Endothelial cell (in vitro differentiated cells): ENCODE measurements around the gene CASK. TPM values are rescaled to one million over a fixed set of nuclear protein-coding genes. Genes with fewer than 3 reads are reported as not detected.
"Not testable (repeated sequence)": the region's sequence is repeated elsewhere in the genome, so short reads cannot be mapped to it uniquely, and the experiment has no call there.

Experiments
- DNase-seq: peaks from one replicate; pipeline ENCODE4 v3.0.0; 2021; ENCODE audit warnings: low spot score
- H3K27ac Mint-ChIP-seq: one replicate; pipeline ENCODE4 v1.8.0; 2021; ENCODE audit warnings: mixed read lengths, inconsistent platforms; ENCODE audit not compliant: unreplicated experiment
- H3K27me3 Mint-ChIP-seq: one replicate; pipeline ENCODE4 v1.8.0; 2021; ENCODE audit warnings: mild to moderate bottlenecking, moderate library complexity, mixed read lengths, inconsistent platforms; ENCODE audit not compliant: unreplicated experiment
- H3K36me3 Mint-ChIP-seq: one replicate; pipeline ENCODE4 v1.8.0; 2021; ENCODE audit warnings: mild to moderate bottlenecking, low read depth, mixed read lengths, inconsistent platforms; ENCODE audit not compliant: unreplicated experiment
- H3K4me1 Mint-ChIP-seq: one replicate; pipeline ENCODE4 v1.8.0; 2021; ENCODE audit warnings: mild to moderate bottlenecking, mixed read lengths, inconsistent platforms; ENCODE audit not compliant: unreplicated experiment
- H3K4me3 Mint-ChIP-seq: one replicate; pipeline ENCODE4 v1.8.0; 2021; ENCODE audit warnings: mild to moderate bottlenecking, mixed read lengths, inconsistent platforms; ENCODE audit not compliant: unreplicated experiment
- H3K9me3 Mint-ChIP-seq: one replicate; pipeline ENCODE4 v1.8.0; 2021; ENCODE audit warnings: mixed read lengths, inconsistent platforms; ENCODE audit not compliant: unreplicated experiment
- CTCF ChIP-seq: fragments of 200-600 bp; sonication (generic); IDR thresholded peaks from one replicate; pipeline ENCODE4 v1.5.0; 2021; ENCODE audit warnings: antibody characterized with exemption; ENCODE audit not compliant: unreplicated experiment
- total RNA-seq: library from RNA; stranded (reverse); fragmentation: NEBNext Ultra II Directional; extraction: Animal tissue kit (Norgen Biotek cat#: 25700); gene quantifications from one replicate; pipeline ENCODE4 v1.2.1, GENCODE V29; 2021; ENCODE audit not compliant: unreplicated experiment

Gene CASK
- total RNA-seq, 1 donor from 2014 or later: 62.5 TPM

- no peak for TF ChIP-seq CTCF
- Mint-ChIP-seq H3K36me3 (peaks cover 3% of the 10 kb centered on the region), H3K9me3 (no peaks in the 10 kb centered on the region), H3K27me3 (no peaks in the 10 kb centered on the region), H3K27ac (no peak overlapping the region), H3K4me1 (peaks cover 3% of the 10 kb centered on the region), H3K4me3 (no peak overlapping the region)
- no peak for DNase-seq
These were observed 405.1 kb downstream of the CASK start for GRCh38 chrX:41518127-41518840.

GRCh38 chrX:41516999-41517765 lies 406.2 kb downstream of the CASK start:
- Mint-ChIP-seq H3K27me3 (no peaks in the 10 kb centered on the region), H3K36me3 (no peaks in the 10 kb centered on the region), H3K27ac (no peak overlapping the region), H3K9me3 (no peaks in the 10 kb centered on the region), H3K4me3 (no peak overlapping the region), H3K4me1 (peaks cover 3% of the 10 kb centered on the region)
- no peak for DNase-seq
- TF ChIP-seq CTCF: no peak

- H3K9me3 Mint-ChIP-seq: no peaks in the 10 kb centered on the region
- TF ChIP-seq CTCF: no peak
- no peak for DNase-seq
- no peaks in the 10 kb centered on the region for H3K36me3 Mint-ChIP-seq
- no peak overlapping the region for H3K27ac Mint-ChIP-seq
- no peaks in the 10 kb centered on the region for H3K27me3 Mint-ChIP-seq
- peaks cover 3% of the 10 kb centered on the region for H3K4me1 Mint-ChIP-seq
- no peak overlapping the region for H3K4me3 Mint-ChIP-seq
These were observed 406.9 kb downstream of the CASK start for GRCh38 chrX:41516456-41516855.

- Mint-ChIP-seq H3K4me3 (no peak overlapping the region), H3K27me3 (no peaks in the 10 kb centered on the region), H3K27ac (no peak overlapping the region), H3K9me3 (no peaks in the 10 kb centered on the region), H3K4me1 (peaks cover 3% of the 10 kb centered on the region), H3K36me3 (no peaks in the 10 kb centered on the region)
- no peak for TF ChIP-seq CTCF
- no peak for DNase-seq
These were observed 408.0 kb downstream of the CASK start for GRCh38 chrX:41515376-41515775.

GRCh38 chrX:41514179-41514578 lies 409.2 kb downstream of the CASK start:
- no peaks in the 10 kb centered on the region for H3K27me3 Mint-ChIP-seq
- no peaks in the 10 kb centered on the region for H3K9me3 Mint-ChIP-seq
- H3K27ac Mint-ChIP-seq: no peak overlapping the region
- H3K4me1 Mint-ChIP-seq: peaks cover 3% of the 10 kb centered on the region
- DNase-seq: no peak
- TF ChIP-seq CTCF: no peak
- no peaks in the 10 kb centered on the region for H3K36me3 Mint-ChIP-seq
- H3K4me3 Mint-ChIP-seq: no peak overlapping the region

GRCh38 chrX:41512853-41513252 lies 410.5 kb downstream of the CASK start:
- H3K9me3 Mint-ChIP-seq, H3K27ac Mint-ChIP-seq, DNase-seq: not testable (repeated sequence)

More at GRCh38 chrX:41512853-41513252, 410.5 kb downstream of the CASK start:
- not testable (repeated sequence) for H3K36me3 Mint-ChIP-seq, H3K27me3 Mint-ChIP-seq, H3K4me1 Mint-ChIP-seq, H3K4me3 Mint-ChIP-seq
